Left lobe of liver (tissue), 2 donors: Measurements from ENCODE around the gene TPPP3. TPM values are rescaled to one million over a fixed set of nuclear protein-coding genes. Genes with fewer than 3 reads are reported as not detected.

Source experiments
- ATAC-seq: fragments of 200-7000 bp; cut with Tn5 transposase; one replicate; pipeline ENCODE4 v1.9.1; 2020; ENCODE audit warnings: mild to moderate bottlenecking, moderate library complexity
- DNase-seq: peaks from one replicate; pipeline ENCODE4 v3.0.0-alpha.2; 2020; ENCODE audit warnings: low spot score
- total RNA-seq: library from RNA; stranded (reverse); gene quantifications from one replicate; pipeline ENCODE4 v1.2.1, GENCODE V29; 2021
- donor health status: DM: no; HTN: no; CAD: no; lungs with moderate emphysema.
- donor health status: DM: no; HTN: yes; CAD: no.

The TPPP3 gene
- total RNA-seq, 1 donor from 2014 or later: 0.40 TPM

GRCh38 chr16:67406111-67406971 lies 13.0 kb upstream of the TPPP3 start:
- ATAC-seq (no peak), DNase-seq (no peak)

- ATAC-seq (no peak), DNase-seq (no peak)
These were observed 12.0 kb upstream of the TPPP3 start for GRCh38 chr16:67405336-67405735.

GRCh38 chr16:67404740-67405226 lies 11.5 kb upstream of the TPPP3 start:
- DNase-seq (no peak), ATAC-seq (peak; percentile 29)

GRCh38 chr16:67403976-67404555 lies 10.8 kb upstream of the TPPP3 start:
- DNase-seq: no peak
- ATAC-seq: no peak

GRCh38 chr16:67400901-67401300 lies 7.6 kb upstream of the TPPP3 start:
- ATAC-seq (no peak), DNase-seq (no peak)

GRCh38 chr16:67399749-67400704 lies 6.7 kb upstream of the TPPP3 start:
- ATAC-seq (no peak), DNase-seq (no peak)

GRCh38 chr16:67399218-67399733 lies 6.0 kb upstream of the TPPP3 start:
- no peak for DNase-seq
- peak; percentile 56 for ATAC-seq

GRCh38 chr16:67398546-67399217 lies 5.4 kb upstream of the TPPP3 start:
- ATAC-seq (no peak), DNase-seq (no peak)

- ATAC-seq (no peak), DNase-seq (no peak)
These were observed 4.7 kb upstream of the TPPP3 start for GRCh38 chr16:67397812-67398545.

- no peak for ATAC-seq
- no peak for DNase-seq
These were observed 3.9 kb upstream of the TPPP3 start for GRCh38 chr16:67397036-67397801.

GRCh38 chr16:67396159-67397035 lies 3.1 kb upstream of the TPPP3 start:
- ATAC-seq: no peak

GRCh38 chr16:67395458-67396158 lies 2.3 kb upstream of the TPPP3 start:
- ATAC-seq (no peak), DNase-seq (no peak)

More at GRCh38 chr16:67396159-67397035, 3.1 kb upstream of the TPPP3 start:
- no peak for DNase-seq

- DNase-seq (no peak), ATAC-seq (peak; percentile 4)
These were observed 1.8 kb upstream of the TPPP3 start for GRCh38 chr16:67395105-67395457.

GRCh38 chr16:67394155-67395104 lies 1.1 kb upstream of the TPPP3 start:
- DNase-seq: no peak
- peak; percentile 4 for ATAC-seq

GRCh38 chr16:67393788-67394154 lies 473 bp upstream of the TPPP3 start:
- no peak for DNase-seq
- ATAC-seq: no peak
